HUES6 (cell line): ENCODE results near the gene PALLD.

Experiments
- H3K27ac ChIP-seq: 2 replicates; pipeline ENCODE4 v1.7.0; 2013; ENCODE audit warnings: low read depth, mild to moderate bottlenecking, low read length, inconsistent platforms
- H3K27me3 ChIP-seq: 2 replicates; pipeline ENCODE4 v1.6.1; 2013; ENCODE audit warnings: low read length; ENCODE audit not compliant: control insufficient read depth, insufficient read depth
- H3K36me3 ChIP-seq: 2 replicates; pipeline ENCODE4 v1.6.1; 2013; ENCODE audit warnings: low read length; ENCODE audit not compliant: control insufficient read depth, insufficient read depth
- H3K4me1 ChIP-seq: 2 replicates; pipeline ENCODE4 v1.6.1; 2013; ENCODE audit warnings: low read length; ENCODE audit not compliant: control insufficient read depth, insufficient read depth
- H3K4me3 ChIP-seq: 2 replicates; pipeline ENCODE4 v1.5.1; 2013; ENCODE audit warnings: low read depth, low read length
- H3K9ac ChIP-seq: one replicate; pipeline ENCODE4 v1.6.1; 2013; ENCODE audit warnings: mild to moderate bottlenecking, low read length
- H3K9me3 ChIP-seq: 2 replicates; pipeline ENCODE4 v1.6.1; 2013; ENCODE audit warnings: low read depth, low read length; ENCODE audit not compliant: control insufficient read depth, insufficient read depth

PALLD gene

GRCh38 chr4:168639914-168640313 lies 143.1 kb downstream of the PALLD start:
- H3K27me3 ChIP-seq = no peaks in the 10 kb centered on the region
- H3K4me1 ChIP-seq = peaks cover 11% of the 10 kb centered on the region; the same call in 1 of the 2 replicates
- no peak overlapping the region for H3K27ac ChIP-seq
- no peaks in the 10 kb centered on the region for H3K36me3 ChIP-seq
- no peak overlapping the region for H3K9ac ChIP-seq
- H3K9me3 ChIP-seq = no peaks in the 10 kb centered on the region
- no peak overlapping the region for H3K4me3 ChIP-seq

DNA sequence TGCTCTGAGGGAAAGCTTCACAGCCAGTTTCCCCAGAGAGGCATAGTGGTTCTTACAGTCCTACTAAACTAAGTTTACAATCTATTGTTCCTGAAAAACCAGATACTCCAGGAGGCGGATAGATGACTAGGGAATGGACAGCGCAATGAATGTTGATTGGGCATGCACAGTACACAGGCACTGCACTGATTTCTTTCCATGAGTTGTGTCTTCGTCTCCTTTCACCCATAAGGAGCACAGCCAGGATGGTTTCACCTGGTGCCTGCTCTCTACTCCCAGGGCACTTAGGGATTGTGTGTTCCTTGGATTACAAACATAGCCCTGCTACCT lies 144.9 kb downstream of the PALLD start:
- H3K9me3 ChIP-seq = no peaks in the 10 kb centered on the region
- peaks cover 7% of the 10 kb centered on the region; the same call in 1 of the 2 replicates for H3K4me1 ChIP-seq
- H3K9ac ChIP-seq = no peak overlapping the region
- no peak overlapping the region for H3K4me3 ChIP-seq
- no peaks in the 10 kb centered on the region for H3K36me3 ChIP-seq
- H3K27ac ChIP-seq = no peak overlapping the region
- no peaks in the 10 kb centered on the region for H3K27me3 ChIP-seq

- Histone ChIP-seq H3K27ac (no peak overlapping the region), H3K36me3 (no peaks in the 10 kb centered on the region), H3K4me3 (no peak overlapping the region), H3K9ac (no peak overlapping the region), H3K27me3 (no peaks in the 10 kb centered on the region), H3K4me1 (peaks cover 5% of the 10 kb centered on the region; the same call in 1 of the 2 replicates), H3K9me3 (no peaks in the 10 kb centered on the region)
These were observed 145.7 kb downstream of the PALLD start for GRCh38 chr4:168642591-168642990.

DNA sequence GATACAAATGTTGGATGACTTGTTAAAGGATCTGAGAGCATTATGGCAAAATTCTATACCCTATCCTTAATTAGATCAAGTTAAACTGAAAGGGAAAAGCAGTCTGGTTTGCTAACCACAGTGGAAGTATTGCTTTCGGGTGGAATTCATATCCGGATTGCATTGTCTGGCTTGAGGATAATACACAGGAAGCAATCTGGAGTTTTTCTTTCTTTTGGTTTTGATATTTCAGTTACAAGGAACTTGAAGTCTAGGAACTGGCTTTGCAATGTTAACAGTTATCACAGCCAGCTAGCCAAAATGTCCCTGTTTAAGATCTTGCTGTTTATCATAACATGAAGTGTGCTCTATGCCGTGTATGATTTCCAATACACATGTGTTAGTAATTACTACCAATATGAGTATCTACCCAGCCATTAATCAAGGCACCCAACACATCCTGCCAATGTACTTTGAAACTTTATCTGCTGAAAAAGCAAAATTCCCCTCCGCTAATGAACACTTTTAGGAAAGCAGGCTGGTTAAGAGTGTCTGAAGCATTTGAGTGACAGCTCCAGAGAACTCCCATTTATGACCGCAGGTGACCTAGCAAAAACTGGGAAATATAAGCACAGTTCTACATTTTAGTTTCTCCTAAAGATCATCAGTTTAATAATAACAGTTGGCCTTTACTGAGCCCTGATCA lies 146.4 kb downstream of the PALLD start:
- Histone ChIP-seq H3K27me3 (no peaks in the 10 kb centered on the region), H3K9me3 (no peaks in the 10 kb centered on the region), H3K36me3 (no peaks in the 10 kb centered on the region), H3K4me3 (no peak overlapping the region), H3K4me1 (peaks cover 7% of the 10 kb centered on the region; the same call in 1 of the 2 replicates), H3K27ac (no peak overlapping the region), H3K9ac (no peak overlapping the region)

DNA sequence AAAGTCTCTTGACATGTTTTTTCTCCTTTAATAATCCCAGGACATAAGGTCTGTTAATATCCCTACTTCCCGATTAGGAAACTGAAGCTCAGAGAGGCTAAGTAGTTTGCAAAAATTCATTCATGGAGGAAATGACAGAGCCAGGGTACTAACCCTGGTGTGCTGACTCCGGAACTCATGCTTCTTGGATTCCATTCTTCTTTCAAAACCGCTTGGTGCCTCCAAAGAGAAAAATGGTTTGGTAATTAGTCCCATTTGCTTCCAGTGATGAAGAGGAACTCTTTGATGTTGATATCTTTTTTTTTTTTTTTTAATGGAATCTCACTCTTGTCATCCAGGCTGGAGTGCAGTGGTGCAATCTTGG lies 146.9 kb downstream of the PALLD start:
- Histone ChIP-seq H3K27ac (no peak overlapping the region), H3K9ac (no peak overlapping the region), H3K4me1 (peaks cover 12% of the 10 kb centered on the region; the same call in 1 of the 2 replicates), H3K4me3 (no peak overlapping the region), H3K27me3 (no peaks in the 10 kb centered on the region), H3K36me3 (no peaks in the 10 kb centered on the region), H3K9me3 (no peaks in the 10 kb centered on the region)

GRCh38 chr4:168646001-168646768 lies 149.3 kb downstream of the PALLD start:
- Histone ChIP-seq H3K9me3 (no peaks in the 10 kb centered on the region), H3K4me3 (no peak overlapping the region), H3K27me3 (no peaks in the 10 kb centered on the region), H3K4me1 (peaks cover 18% of the 10 kb centered on the region; the same call in 1 of the 2 replicates), H3K9ac (no peak overlapping the region), H3K36me3 (no peaks in the 10 kb centered on the region), H3K27ac (no peak overlapping the region)

GRCh38 chr4:168647646-168648375 lies 151.0 kb downstream of the PALLD start:
- no peak overlapping the region for H3K4me3 ChIP-seq
- no peaks in the 10 kb centered on the region for H3K9me3 ChIP-seq
- H3K4me1 ChIP-seq = peaks cover 24% of the 10 kb centered on the region
- no peaks in the 10 kb centered on the region for H3K27me3 ChIP-seq
- H3K9ac ChIP-seq = no peak overlapping the region
- no peaks in the 10 kb centered on the region for H3K36me3 ChIP-seq
- H3K27ac ChIP-seq = no peak overlapping the region

DNA sequence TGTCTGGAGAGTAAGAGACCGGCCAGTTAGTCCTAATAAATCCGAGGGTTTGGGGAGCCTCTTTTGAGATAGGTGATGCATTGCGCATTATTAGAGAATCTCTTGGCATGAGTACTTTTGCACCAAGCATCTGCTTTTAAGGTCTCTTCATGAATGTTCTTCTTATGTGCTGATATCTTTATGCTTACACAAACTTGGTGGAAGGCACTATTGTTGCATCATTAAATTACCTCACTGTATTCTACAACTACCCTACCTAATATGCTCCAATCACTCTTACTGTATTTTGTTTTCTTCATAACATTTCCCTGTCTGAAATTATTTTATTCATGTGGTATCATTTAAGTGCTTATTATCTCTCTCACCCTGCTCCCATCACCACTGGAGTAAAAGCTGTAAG lies 151.6 kb downstream of the PALLD start:
- Histone ChIP-seq H3K4me1 (peaks cover 24% of the 10 kb centered on the region), H3K4me3 (no peak overlapping the region), H3K9me3 (no peaks in the 10 kb centered on the region), H3K9ac (no peak overlapping the region), H3K27ac (no peak overlapping the region), H3K27me3 (no peaks in the 10 kb centered on the region), H3K36me3 (no peaks in the 10 kb centered on the region)

DNA sequence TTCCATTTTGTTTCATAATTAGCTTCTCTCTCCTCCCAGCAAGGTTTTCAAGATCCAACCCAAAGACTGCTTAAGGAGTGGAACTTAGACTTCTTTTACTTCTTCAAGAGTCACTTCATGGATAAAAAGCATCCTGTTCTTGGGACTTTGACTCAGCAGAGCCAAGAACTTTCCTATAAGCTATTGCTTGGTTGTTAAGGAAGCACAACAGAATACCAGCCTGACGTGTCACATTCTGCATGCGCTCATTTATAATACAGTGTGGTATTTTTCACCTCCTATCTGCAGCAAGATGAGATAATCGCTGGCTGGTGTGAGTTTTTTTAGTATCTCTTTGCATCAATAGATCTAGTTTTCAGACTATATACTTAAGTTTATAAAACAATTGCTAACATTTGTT lies 152.1 kb downstream of the PALLD start:
- H3K9ac ChIP-seq = no peak overlapping the region
- H3K27me3 ChIP-seq = no peaks in the 10 kb centered on the region
- no peak overlapping the region for H3K4me3 ChIP-seq
- H3K4me1 ChIP-seq = peaks cover 24% of the 10 kb centered on the region
- no peaks in the 10 kb centered on the region for H3K9me3 ChIP-seq
- H3K27ac ChIP-seq = no peak overlapping the region
- no peaks in the 10 kb centered on the region for H3K36me3 ChIP-seq

- Histone ChIP-seq H3K27me3 (no peaks in the 10 kb centered on the region), H3K4me1 (peaks cover 31% of the 10 kb centered on the region)
These were observed 154.5 kb downstream of the PALLD start for GRCh38 chr4:168651374-168651773.

DNA sequence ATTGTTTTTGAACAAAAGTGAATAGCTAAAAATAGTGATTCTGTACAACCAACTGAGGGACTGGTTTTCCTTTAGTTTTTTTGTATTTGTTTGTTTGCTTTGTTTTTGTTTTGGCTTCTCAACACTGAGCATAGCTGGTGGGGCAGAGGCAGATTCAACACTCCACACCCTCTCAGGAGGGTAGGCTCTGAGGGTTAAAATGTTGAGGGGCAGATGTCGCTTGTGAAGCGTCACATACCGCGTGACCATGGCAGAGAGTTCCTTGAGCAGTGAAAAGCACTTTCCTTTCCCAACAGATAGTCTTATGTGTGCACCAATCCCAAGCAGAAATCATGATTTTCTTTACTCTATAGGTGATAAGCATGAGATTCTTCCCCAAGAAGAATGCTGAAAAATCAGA lies 155.0 kb downstream of the PALLD start:
- peaks cover 31% of the 10 kb centered on the region for H3K4me1 ChIP-seq
- no peaks in the 10 kb centered on the region for H3K36me3 ChIP-seq
- H3K4me3 ChIP-seq = no peak overlapping the region
- no peaks in the 10 kb centered on the region for H3K9me3 ChIP-seq
- H3K27ac ChIP-seq = no peak overlapping the region
- no peak overlapping the region for H3K9ac ChIP-seq
- no peaks in the 10 kb centered on the region for H3K27me3 ChIP-seq

More at GRCh38 chr4:168651374-168651773, 154.5 kb downstream of the PALLD start:
- Histone ChIP-seq H3K4me3 (no peak overlapping the region), H3K27ac (no peak overlapping the region), H3K36me3 (no peaks in the 10 kb centered on the region), H3K9ac (no peak overlapping the region), H3K9me3 (no peaks in the 10 kb centered on the region)
